GM12878 (cell line): Measurements from ENCODE around the gene TRAF7. TPM values are rescaled to one million over a fixed set of nuclear protein-coding genes. Genes with fewer than 3 reads are reported as not detected.

Experiments
- ATAC-seq: fragments of 200-7000 bp; cut with Tn5 transposase; 3 replicates; pipeline ENCODE4 v1.9.1; 2020; ENCODE audit warnings: mild to moderate bottlenecking, moderate library complexity
- BruUV-seq: library from RNA; stranded (reverse); fragments of 400-500 nt; replicated peaks from 2 replicates; lab custom pipeline; 2021; lab: Mats Ljungman, UMichigan
- CTCF ChIA-PET: fragments of 300-600 bp; sonication (Branson Sonifier 250); formaldehyde crosslinking; extraction: SDS; loops from one replicate; lab custom pipeline; 2021; ENCODE audit warnings: inconsistent platforms; lab: Yijun Ruan, JAX
- POLR2A ChIA-PET: fragments of 350-600 bp; formaldehyde crosslinking; extraction: SDS; loops from one replicate; lab custom pipeline; 2021; ENCODE audit warnings: inconsistent platforms; lab: Charles Lee
- RAD21 ChIA-PET: fragments of 300-600 bp; sonication (Branson Sonifier 250); formaldehyde crosslinking; loops from one replicate; lab custom pipeline; 2023; ENCODE audit warnings: antibody characterized with exemption; ENCODE audit not compliant: unreplicated experiment; lab: Charles Lee
- SMC1A ChIA-PET: fragments of 300-600 bp; sonication (Branson Sonifier 250); formaldehyde crosslinking; loops from one replicate; lab custom pipeline; 2023; ENCODE audit not compliant: unreplicated experiment, uncharacterized antibody; lab: Charles Lee
- DNase-seq: peaks from one replicate; pipeline ENCODE4 v3.0.0-alpha.2; 2011; ENCODE audit warnings: low read depth, low spot score
- FAIRE-seq: peaks from 3 replicates; lab custom pipeline; 2011; peaks lifted over from hg19 to GRCh38; lab: Jason Lieb, UNC
- H2AFZ ChIP-seq: 2 replicates; pipeline ENCODE4 v1.6.0; 2011; ENCODE audit warnings: low read depth, low read length, control low read depth; ENCODE audit not compliant: control insufficient read depth
- H3K27ac ChIP-seq: 2 replicates; pipeline ENCODE4 v1.5.1; 2011; ENCODE audit warnings: control low read depth; ENCODE audit not compliant: control insufficient read depth, insufficient read depth
- H3K27me3 ChIP-seq, 2 experiments: replicated peaks in 1 of 2; 2 replicates each; pipeline versions ENCODE4 v1.6.0 to v1.6.1; 2011; ENCODE audit warnings: low read length in 1 of 2; ENCODE audit not compliant: control insufficient read depth in 2 of 2, insufficient read depth in 2 of 2
- H3K36me3 ChIP-seq, 2 experiments: 2 replicates each; pipeline ENCODE4 v1.5.1; 2011; ENCODE audit warnings: low read length in 1 of 2; ENCODE audit not compliant: control insufficient read depth in 2 of 2, insufficient read depth in 2 of 2
- H3K4me1 ChIP-seq: 2 replicates; pipeline ENCODE4 v1.6.1; 2011; ENCODE audit warnings: mild to moderate bottlenecking, low read length, moderate library complexity, mixed read lengths; ENCODE audit not compliant: control insufficient read depth, insufficient read depth
- H3K4me2 ChIP-seq: 2 replicates; pipeline ENCODE4 v1.6.0; 2011; ENCODE audit warnings: control low read depth; ENCODE audit not compliant: control insufficient read depth, insufficient read depth
- H3K4me3 ChIP-seq: fragments of 200-600 bp; sonication (generic); 2 replicates; pipeline ENCODE4 v1.5.1; 2016
- H3K79me2 ChIP-seq: 2 replicates; pipeline ENCODE4 v1.6.0; 2011; ENCODE audit warnings: low read length; ENCODE audit not compliant: control insufficient read depth, insufficient read depth
- H3K9ac ChIP-seq: 2 replicates; pipeline ENCODE4 v1.8.0; 2011; ENCODE audit warnings: low read length, control low read depth, mixed read lengths; ENCODE audit not compliant: control insufficient read depth, insufficient read depth
- H3K9me3 ChIP-seq: replicated peaks from 3 replicates; pipeline ENCODE4 v1.5.1; 2011; ENCODE audit warnings: mild to moderate bottlenecking, low read length; ENCODE audit not compliant: control insufficient read depth, insufficient read depth
- H4K20me1 ChIP-seq: 2 replicates; pipeline ENCODE4 v1.6.0; 2011; ENCODE audit not compliant: control insufficient read depth, insufficient read depth
- BCL11A ChIP-seq: IDR thresholded peaks from 2 replicates; pipeline ENCODE4 v1.6.1; 2011; ENCODE audit warnings: low read depth, low read length
- CHD1 ChIP-seq: IDR thresholded peaks from 2 replicates; pipeline ENCODE4 v1.6.1; 2012; ENCODE audit warnings: low read depth, low read length, improper control_type of control experiment
- NR2C2 ChIP-seq: IDR thresholded peaks from 2 replicates; pipeline ENCODE4 v1.6.1; 2011; ENCODE audit warnings: borderline replicate concordance, low read depth; ENCODE audit not compliant: control insufficient read depth, insufficient read length
- RELB ChIP-seq: fragments of 450-650 bp; IDR thresholded peaks from 2 replicates; pipeline ENCODE4 v1.6.1; 2017; ENCODE audit warnings: low read depth, mild to moderate bottlenecking, moderate library complexity
- RFX5 ChIP-seq: IDR thresholded peaks from 2 replicates; pipeline ENCODE4 v1.6.1; 2011; ENCODE audit warnings: low read depth, low read length, improper control_type of control experiment
- WGBS: methylation state at CpG from one replicate; pipeline ENCODE4 v1.1.6; 2016; ENCODE audit warnings: low lambda C conversion rate; ENCODE audit not compliant: insufficient replicate concordance, insufficient coverage; ENCODE audit errors: missing lambda C conversion rate; 5-methylcytosine and 5-hydroxymethylcytosine counted together
- in situ Hi-C: fragments of 300-500 bp; cut with MboI; formaldehyde crosslinking; loops from 9 replicates; pipeline ENCODE4 v1.14.3; 2018; ENCODE audit warnings: mixed read lengths
- intact Hi-C: fragments of 100-400 bp; cut with micrococcal nuclease; formaldehyde crosslinking; loops from one replicate; pipeline ENCODE4 v1.14.2; 2022; ENCODE audit not compliant: unreplicated experiment
- polyA plus RNA-seq, 11 experiments: library from polyadenylated mRNA; depleted of rRNA in 4 of 11; unstranded in 6 of 11; stranded (reverse) in 5 of 11; fragments of >200 nt; fragmentation: Nextera tagmentation in 4 of 11; fragmentation: Illumina TruSeq in 1 of 11; extraction: Ambion mirVana in 4 of 11; extraction: Trizol in 1 of 11; gene quantifications; 1 replicate in 1 of 11; 2 replicates in 10 of 11; pipeline versions ENCODE4 v1.2.1 to v1.2.3, GENCODE V29; 2011 to 2016; ENCODE audit warnings: inconsistent platforms in 2 of 11, missing spikeins in 2 of 11, low read depth in 1 of 11
- total RNA-seq, 4 experiments: library from RNA; depleted of rRNA in 3 of 4; stranded (reverse); fragments of >200 nt in 3 of 4; fragmentation: Illumina TruSeq in 1 of 4; extraction: Trizol in 1 of 4; gene quantifications; 2 replicates each; pipeline versions ENCODE4 v1.2.1 to v1.2.3, GENCODE V29; 2013 to 2021
- TF ChIP-seq, protein P1 (sequence below): fragments of 450-650 bp; IDR thresholded peaks from 2 replicates; pipeline ENCODE4 v1.6.1; 2017; ENCODE audit warnings: mild to moderate bottlenecking

Gene TRAF7
- total and polyA plus RNA-seq, 10 of the 15 experiments (the other 5 are each of a cell fraction or from before 2014, with no cell fraction given), result 0.61 to 87.0 (median 30.0) TPM

DNA sequence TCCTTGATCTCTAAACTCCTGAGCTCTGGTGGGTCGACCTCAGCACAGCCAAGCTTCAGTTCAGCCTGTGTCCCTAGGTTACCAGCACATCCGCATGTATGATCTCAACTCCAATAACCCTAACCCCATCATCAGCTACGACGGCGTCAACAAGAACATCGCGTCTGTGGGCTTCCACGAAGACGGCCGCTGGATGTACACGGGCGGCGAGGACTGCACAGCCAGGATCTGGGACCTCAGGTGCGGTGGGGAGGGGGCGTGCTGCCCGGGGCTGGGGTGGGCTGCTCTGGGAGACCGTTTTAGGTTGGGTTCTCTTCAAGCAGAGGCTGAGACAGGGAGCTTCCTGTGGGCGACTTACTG, 50.8 kb downstream of the TRAF7 start (continued):
- TF ChIP-seq RELB, result no peak
- TF ChIP-seq, all 136 proteins: peak for 0

DNA sequence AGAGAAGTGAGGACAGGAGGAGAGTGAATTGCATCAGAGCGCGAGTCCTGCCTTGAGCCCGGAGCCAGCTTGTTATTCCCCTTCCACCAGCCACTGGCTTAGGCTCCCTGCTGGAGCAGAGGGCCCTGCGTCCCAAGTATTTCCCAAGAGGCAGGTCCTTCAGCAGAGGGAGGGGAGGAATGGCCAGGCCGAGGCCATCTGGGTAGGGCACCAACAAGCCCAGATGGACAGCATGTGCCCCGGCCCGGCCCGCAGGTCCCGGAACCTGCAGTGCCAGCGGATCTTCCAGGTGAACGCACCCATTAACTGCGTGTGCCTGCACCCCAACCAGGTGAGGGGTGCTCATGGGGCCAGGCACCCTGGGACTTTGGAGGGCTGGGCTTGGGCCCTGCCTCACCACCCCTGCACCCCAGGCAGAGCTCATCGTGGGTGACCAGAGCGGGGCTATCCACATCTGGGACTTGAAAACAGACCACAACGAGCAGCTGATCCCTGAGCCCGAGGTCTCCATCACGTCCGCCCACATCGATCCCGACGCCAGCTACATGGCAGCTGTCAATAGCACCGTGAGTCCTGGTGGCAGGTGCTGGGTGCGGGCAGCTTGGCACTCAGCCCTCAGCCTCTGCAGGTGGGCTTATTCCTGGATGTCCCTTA, 51.3 kb downstream of the TRAF7 start:
- Histone ChIP-seq H3K27me3 (no peaks in the 10 kb centered on the region), H3K79me2 (peaks cover 20% of the 10 kb centered on the region), H3K36me3 (peaks cover 8 to 19% of the 10 kb centered on the region in 2 experiments; a peak in 3 of 4 replicates), H3K27ac (no peak overlapping the region), H3K4me3 (peak overlapping the region; percentile 93), H3K4me2 (peak overlapping the region; percentile 89), H3K9ac (peak overlapping the region; percentile 78; the same call in 1 of the 2 replicates), H4K20me1 (no peaks in the 10 kb centered on the region), H3K4me1 (peaks cover 6% of the 10 kb centered on the region; the same call in 1 of the 2 replicates), H2AFZ (no peak overlapping the region), H3K9me3 (no peaks in the 10 kb centered on the region)
- RAD21 ChIA-PET, result interaction anchor here (1.5 kb wide), 1 partner anchor 8 kb away, joined by 3 read pairs; the partner anchor contains the start of gene PGP
- TF ChIP-seq NR2C2, result no peak
- TF ChIP-seq RFX5, result no peak
- TF ChIP-seq, protein P1, sequence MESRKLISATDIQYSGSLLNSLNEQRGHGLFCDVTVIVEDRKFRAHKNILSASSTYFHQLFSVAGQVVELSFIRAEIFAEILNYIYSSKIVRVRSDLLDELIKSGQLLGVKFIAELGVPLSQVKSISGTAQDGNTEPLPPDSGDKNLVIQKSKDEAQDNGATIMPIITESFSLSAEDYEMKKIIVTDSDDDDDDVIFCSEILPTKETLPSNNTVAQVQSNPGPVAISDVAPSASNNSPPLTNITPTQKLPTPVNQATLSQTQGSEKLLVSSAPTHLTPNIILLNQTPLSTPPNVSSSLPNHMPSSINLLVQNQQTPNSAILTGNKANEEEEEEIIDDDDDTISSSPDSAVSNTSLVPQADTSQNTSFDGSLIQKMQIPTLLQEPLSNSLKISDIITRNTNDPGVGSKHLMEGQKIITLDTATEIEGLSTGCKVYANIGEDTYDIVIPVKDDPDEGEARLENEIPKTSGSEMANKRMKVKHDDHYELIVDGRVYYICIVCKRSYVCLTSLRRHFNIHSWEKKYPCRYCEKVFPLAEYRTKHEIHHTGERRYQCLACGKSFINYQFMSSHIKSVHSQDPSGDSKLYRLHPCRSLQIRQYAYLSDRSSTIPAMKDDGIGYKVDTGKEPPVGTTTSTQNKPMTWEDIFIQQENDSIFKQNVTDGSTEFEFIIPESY, result no peak
- TF ChIP-seq CHD1, result no peak
- TF ChIP-seq BCL11A, result no peak
- in situ Hi-C loops (no loop called here), intact Hi-C loops (loop anchor here (5.0 kb wide), 1 partner anchor 45 kb away; the partner anchor contains the start of gene ECI1)
- no TSS peak for BruUV-seq
- SMC1A ChIA-PET, result no interaction called here
- FAIRE-seq (no peak), ATAC-seq (no peak), DNase-seq (no peak)
- POLR2A ChIA-PET, result interaction anchor here (0.5 to 1.5 kb wide), 5 partner anchors 8 to 281 kb away, joined by 3 to 9 read pairs (median 4); partner anchors contain the start of genes ECI1, PGP and TRAF7
- WGBS, result 90% methylated on average over 23 of the region's 23 CpGs
- CTCF ChIA-PET, result interaction anchor here (0.6 kb wide), 1 partner anchor 120 kb away, joined by 3 read pairs; no protein-coding TSS in a partner anchor
